Transverse colon (tissue), 4 donors: ENCODE data around the gene KIF5B.

ENCODE experiments used
- CTCF ChIP-seq, 5 experiments: fragments of 200-600 bp in 3 of 5; fragments of 450-650 bp in 2 of 5; sonication (generic) in 3 of 5; IDR thresholded peaks; 1 replicate in 2 of 5; 2 replicates in 3 of 5; pipeline ENCODE4 v1.5.1; 2016 to 2017; ENCODE audit warnings: antibody characterized with exemption in 5 of 5, inconsistent platforms in 3 of 5, mild to moderate bottlenecking in 2 of 5, moderate library complexity in 1 of 5
- POLR2A ChIP-seq: fragments of 450-650 bp; IDR thresholded peaks from one replicate; pipeline ENCODE4 v1.6.1; 2016; ENCODE audit warnings: antibody characterized with exemption, mild to moderate bottlenecking, moderate library complexity
- POLR2AphosphoS5 ChIP-seq, 3 donors: sonication (generic); formaldehyde crosslinking; IDR thresholded peaks; one replicate each; pipeline ENCODE4 v1.6.1; 2016; ENCODE audit warnings: antibody characterized with exemption in 3 of 3

DNA sequence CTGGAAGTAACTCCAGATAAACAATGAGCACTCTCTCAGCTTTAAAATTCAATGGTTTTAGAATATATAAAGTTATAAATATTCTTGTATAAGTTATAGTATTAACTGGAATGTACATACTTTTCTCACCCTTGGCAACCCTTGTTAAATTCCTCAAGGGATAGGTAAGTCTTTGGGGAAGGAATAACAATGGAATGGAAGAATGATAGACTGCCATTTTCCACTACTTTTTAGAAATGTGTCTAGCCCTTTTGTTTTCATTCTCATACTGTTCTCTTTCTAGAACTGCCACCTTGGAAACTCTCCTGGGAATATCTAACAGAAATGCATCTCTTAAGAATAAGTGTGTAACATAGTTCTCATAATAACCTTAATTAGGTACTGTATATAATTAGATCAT is 8.3 kb downstream of the KIF5B start:
- TF ChIP-seq CTCF (IDR thresholded peaks at IDR 0.05) (no peak), POLR2A (no peak), POLR2AphosphoS5 (IDR thresholded peaks at IDR 0.05) (no peak)
